Activated CD8-positive, alpha-beta T cell treated with anti-CD3 and anti-CD28 coated beads for 36 hours (primary cell): ENCODE results near the gene LRRC30. TPM values are rescaled to one million over a fixed set of nuclear protein-coding genes. Genes with fewer than 3 reads are reported as not detected.
"Not testable (repeated sequence)": the region's sequence is repeated elsewhere in the genome, so short reads cannot be mapped to it uniquely, and the experiment has no call there.

Source experiments
- ATAC-seq: fragments of 200-7000 bp; cut with Tn5 transposase; one replicate; pipeline ENCODE4 v1.10.0; 2021; ENCODE audit warnings: mild to moderate bottlenecking, moderate library complexity
- CTCF ChIA-PET: fragments of 350-600 bp; sonication (Branson Sonifier 250); formaldehyde crosslinking; loops from one replicate; lab custom pipeline; 2021; ENCODE audit warnings: antibody characterized with exemption; lab: Charles Lee
- POLR2A ChIA-PET: fragments of 350-600 bp; sonication (Branson Sonifier 250); formaldehyde crosslinking; loops from one replicate; lab custom pipeline; 2021; ENCODE audit warnings: antibody characterized with exemption; lab: Charles Lee
- DNase-seq: peaks from one replicate; pipeline ENCODE4 v3.0.0-alpha.2; 2020
- H3K27ac Mint-ChIP-seq: one replicate; pipeline ENCODE4 v1.8.0; 2021; ENCODE audit warnings: mild to moderate bottlenecking, mixed read lengths
- H3K27me3 Mint-ChIP-seq: one replicate; pipeline ENCODE4 v1.8.0; 2021; ENCODE audit warnings: mixed read lengths
- H3K36me3 Mint-ChIP-seq: one replicate; pipeline ENCODE4 v1.8.0; 2021; ENCODE audit warnings: low read depth, mixed read lengths
- H3K4me1 Mint-ChIP-seq: one replicate; pipeline ENCODE4 v1.8.0; 2021; ENCODE audit warnings: low read depth, mixed read lengths
- H3K4me3 Mint-ChIP-seq: one replicate; pipeline ENCODE4 v1.8.0; 2021; ENCODE audit warnings: mild to moderate bottlenecking, moderate library complexity, mixed read lengths
- H3K9me3 Mint-ChIP-seq: one replicate; pipeline ENCODE4 v1.8.0; 2021; ENCODE audit warnings: mixed read lengths
- CTCF ChIP-seq: fragments of 200-600 bp; IDR thresholded peaks from one replicate; pipeline ENCODE4 v1.8.0; 2022; ENCODE audit warnings: antibody characterized with exemption, mild to moderate bottlenecking
- intact Hi-C: fragments of 100-400 bp; cut with micrococcal nuclease; formaldehyde crosslinking; loops from one replicate; pipeline ENCODE4 v1.10.0; 2022
- total RNA-seq, 2 experiments: library from RNA; stranded (reverse); gene quantifications; one replicate each; pipeline ENCODE4 v1.2.3, GENCODE V29; 2021

LRRC30 gene
- total RNA-seq, 2 experiments from 2014 or later: not detected

GRCh38 chr18:7196421-7196820 lies 34.5 kb upstream of the LRRC30 start:
- H3K36me3 Mint-ChIP-seq: no peaks in the 10 kb centered on the region
- no peaks in the 10 kb centered on the region for H3K4me1 Mint-ChIP-seq
- POLR2A ChIA-PET: no interaction called here
- intact Hi-C loops: no loop called here
- H3K9me3 Mint-ChIP-seq: peaks cover 1% of the 10 kb centered on the region
- ATAC-seq: no peak
- CTCF ChIA-PET: no interaction called here
- TF ChIP-seq CTCF: no peak
- no peak overlapping the region for H3K4me3 Mint-ChIP-seq
- H3K27ac Mint-ChIP-seq: no peak overlapping the region
- no peak for DNase-seq
- no peaks in the 10 kb centered on the region for H3K27me3 Mint-ChIP-seq

GRCh38 chr18:7197854-7198253 lies 33.0 kb upstream of the LRRC30 start:
- Mint-ChIP-seq H3K4me3 (no peak overlapping the region), H3K4me1 (no peaks in the 10 kb centered on the region), H3K36me3 (no peaks in the 10 kb centered on the region), H3K9me3 (peaks cover 1% of the 10 kb centered on the region), H3K27ac (no peak overlapping the region), H3K27me3 (no peaks in the 10 kb centered on the region)
- DNase-seq (no peak), ATAC-seq (no peak)
- intact Hi-C loops: no loop called here
- CTCF ChIA-PET: no interaction called here
- POLR2A ChIA-PET: interaction anchor here (0.6 kb wide), 1 partner anchor 1310 kb away, joined by 3 read pairs; no protein-coding TSS in a partner anchor
- TF ChIP-seq CTCF: no peak

GRCh38 chr18:7198326-7198725 lies 32.6 kb upstream of the LRRC30 start:
- Mint-ChIP-seq H3K27ac (no peak overlapping the region), H3K4me1 (no peaks in the 10 kb centered on the region), H3K36me3 (no peaks in the 10 kb centered on the region), H3K27me3 (no peaks in the 10 kb centered on the region), H3K4me3 (no peak overlapping the region), H3K9me3 (peaks cover 1% of the 10 kb centered on the region)
- DNase-seq (no peak), ATAC-seq (no peak)
- TF ChIP-seq CTCF: no peak
- ChIA-PET CTCF (no interaction called here), POLR2A (no interaction called here)
- intact Hi-C loops: no loop called here

GRCh38 chr18:7201096-7201495 lies 29.8 kb upstream of the LRRC30 start:
- no peak overlapping the region for H3K27ac Mint-ChIP-seq
- POLR2A ChIA-PET: no interaction called here
- no peak for DNase-seq
- peaks cover 1% of the 10 kb centered on the region for H3K9me3 Mint-ChIP-seq
- H3K36me3 Mint-ChIP-seq: no peaks in the 10 kb centered on the region
- no peaks in the 10 kb centered on the region for H3K27me3 Mint-ChIP-seq
- no peak for TF ChIP-seq CTCF
- intact Hi-C loops: no loop called here
- no peak for ATAC-seq
- no peak overlapping the region for H3K4me3 Mint-ChIP-seq
- H3K4me1 Mint-ChIP-seq: no peaks in the 10 kb centered on the region
- CTCF ChIA-PET: no interaction called here

GRCh38 chr18:7202169-7202568 lies 28.7 kb upstream of the LRRC30 start:
- DNase-seq (no peak), ATAC-seq (no peak)
- intact Hi-C loops: no loop called here
- no peak overlapping the region for H3K4me3 Mint-ChIP-seq
- TF ChIP-seq CTCF: no peak
- peaks cover 1% of the 10 kb centered on the region for H3K9me3 Mint-ChIP-seq
- H3K4me1 Mint-ChIP-seq: no peaks in the 10 kb centered on the region
- no peak overlapping the region for H3K27ac Mint-ChIP-seq
- no peaks in the 10 kb centered on the region for H3K36me3 Mint-ChIP-seq
- CTCF ChIA-PET: no interaction called here
- POLR2A ChIA-PET: no interaction called here
- H3K27me3 Mint-ChIP-seq: no peaks in the 10 kb centered on the region

- intact Hi-C loops, H3K27ac Mint-ChIP-seq, H3K27me3 Mint-ChIP-seq, POLR2A ChIA-PET, H3K36me3 Mint-ChIP-seq, DNase-seq, H3K4me3 Mint-ChIP-seq, CTCF ChIA-PET, H3K4me1 Mint-ChIP-seq, ATAC-seq, H3K9me3 Mint-ChIP-seq: not testable (repeated sequence)
Measured at GRCh38 chr18:7203601-7204000, 27.3 kb upstream of the LRRC30 start.
